Ishikawa (cell line): ENCODE data around the gene PADI6.

Experiments used
- CEBPB ChIP-seq: IDR thresholded peaks from 2 replicates; pipeline ENCODE4 v1.6.1; 2012
- CREB1 ChIP-seq: IDR thresholded peaks from 2 replicates; pipeline ENCODE4 v1.6.1; 2012; ENCODE audit warnings: low read depth
- EP300 ChIP-seq: IDR thresholded peaks from 2 replicates; pipeline ENCODE4 v1.6.1; 2012; ENCODE audit warnings: borderline replicate concordance
- YY1 ChIP-seq: IDR thresholded peaks from 2 replicates; pipeline ENCODE4 v1.6.1; 2012; ENCODE audit warnings: low read depth
- ZBTB7A ChIP-seq: IDR thresholded peaks from 2 replicates; pipeline ENCODE4 v1.6.1; 2012; ENCODE audit warnings: low read depth
- TF ChIP-seq, protein P1 (sequence below): IDR thresholded peaks from 2 replicates; pipeline ENCODE4 v1.6.1; 2012

DNA sequence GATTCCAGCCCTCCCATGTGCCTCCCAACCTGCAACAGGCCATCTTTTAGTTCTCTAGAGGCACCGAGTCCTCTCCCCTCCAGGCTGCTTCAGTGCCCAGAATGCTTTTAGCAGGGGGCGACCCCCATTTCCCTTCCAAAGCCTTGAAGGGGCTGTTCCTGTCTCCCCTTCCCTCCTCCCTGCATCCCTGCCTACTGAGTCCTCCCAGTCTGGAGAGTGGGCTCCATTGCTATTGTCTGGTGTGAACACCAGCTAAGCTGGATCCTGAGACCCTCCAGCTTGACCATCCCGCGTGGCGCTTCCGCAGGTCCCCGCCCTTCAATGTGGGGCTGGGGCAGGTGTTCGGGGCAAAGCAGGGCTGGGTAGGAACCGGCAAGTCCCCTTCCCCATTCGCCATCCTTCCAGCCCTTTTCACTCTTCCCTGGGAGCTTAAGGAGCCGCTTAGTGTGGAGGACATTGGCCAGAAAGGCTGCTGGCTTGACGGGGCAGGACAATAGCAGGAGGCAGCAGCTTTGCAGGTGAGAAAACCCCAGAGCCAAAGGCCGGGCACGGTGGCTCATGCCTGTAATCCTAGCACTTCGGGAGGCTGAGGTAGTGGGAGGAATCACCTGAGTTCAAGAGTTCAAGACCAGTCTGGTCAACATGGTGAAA lies 32.2 kb downstream of the PADI6 start:
- TF ChIP-seq, protein P1, sequence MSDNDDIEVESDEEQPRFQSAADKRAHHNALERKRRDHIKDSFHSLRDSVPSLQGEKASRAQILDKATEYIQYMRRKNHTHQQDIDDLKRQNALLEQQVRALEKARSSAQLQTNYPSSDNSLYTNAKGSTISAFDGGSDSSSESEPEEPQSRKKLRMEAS = no peak
- TF ChIP-seq ZBTB7A (no peak), CREB1 (no peak), EP300 (no peak), CEBPB (no peak), YY1 (no peak)
